HepG2 (cell line): ENCODE results near the gene SCAF4. TPM values are rescaled to one million over a fixed set of nuclear protein-coding genes. Genes with fewer than 3 reads are reported as not detected.

Source experiments
- ATAC-seq: fragments of 200-7000 bp; cut with Tn5 transposase; 3 replicates; pipeline ENCODE4 v1.9.1; 2020; ENCODE audit warnings: mild to moderate bottlenecking, moderate library complexity
- BruUV-seq: library from RNA; stranded (reverse); fragments of 400-500 nt; replicated peaks from 2 replicates; lab custom pipeline; 2021; lab: Mats Ljungman, UMichigan
- CTCF ChIA-PET: fragments of 300-600 bp; formaldehyde crosslinking; extraction: SDS; loops from one replicate; lab custom pipeline; 2021; ENCODE audit warnings: low total read pairs, inconsistent platforms, low intra/inter-chr PET ratio; lab: Yijun Ruan, JAX
- POLR2A ChIA-PET: fragments of 350-600 bp; sonication (Branson Sonifier 250); formaldehyde crosslinking; loops from one replicate; lab custom pipeline; 2020; ENCODE audit warnings: antibody characterized with exemption, inconsistent platforms; lab: Yijun Ruan, JAX
- DNase-seq: peaks from one replicate; pipeline ENCODE4 v3.0.0-alpha.2; 2015; ENCODE audit warnings: low spot score
- FAIRE-seq: peaks from 3 replicates; lab custom pipeline; 2011; peaks lifted over from hg19 to GRCh38; lab: Jason Lieb, UNC
- H2AFZ ChIP-seq: one replicate; pipeline ENCODE4 v1.6.1; 2011; ENCODE audit warnings: low read length, inconsistent platforms
- H3K27ac ChIP-seq: fragments of 300-600 bp; 3 replicates; pipeline ENCODE4 v1.8.0; 2011; ENCODE audit warnings: mixed run types, mild to moderate bottlenecking, mixed read lengths, low read length, inconsistent platforms; ENCODE audit not compliant: insufficient read depth; ENCODE audit errors: extremely low read length
- H3K27me3 ChIP-seq, 2 experiments: fragments of 200-600 bp in 1 of 2; 2 replicates in 1 of 2; 3 replicates in 1 of 2; pipeline versions ENCODE4 v1.6.0 to v1.8.0; 2011; ENCODE audit warnings: low read length in 2 of 2, mild to moderate bottlenecking in 2 of 2, moderate library complexity in 2 of 2, inconsistent platforms in 1 of 2; ENCODE audit not compliant: insufficient read depth in 2 of 2, control insufficient read depth in 1 of 2
- H3K36me3 ChIP-seq, 2 experiments: fragments of 200-600 bp in 1 of 2; replicated peaks in 1 of 2; 2 replicates in 1 of 2; 3 replicates in 1 of 2; pipeline versions ENCODE4 v1.5.1 to v1.8.0; 2011; ENCODE audit warnings: low read length in 2 of 2, inconsistent platforms in 1 of 2; ENCODE audit not compliant: insufficient read depth in 2 of 2, control insufficient read depth in 1 of 2
- H3K4me1 ChIP-seq: 2 replicates; pipeline ENCODE4 v1.5.1; 2012; ENCODE audit warnings: low read length, inconsistent platforms; ENCODE audit not compliant: insufficient read depth
- H3K4me2 ChIP-seq: 2 replicates; pipeline ENCODE4 v1.6.0; 2011; ENCODE audit warnings: low read depth, low read length, inconsistent platforms
- H3K4me3 ChIP-seq, 3 experiments: fragments of 200-600 bp in 1 of 3; sonication (generic), shearing (Covaris generic) in 1 of 3; replicated peaks in 1 of 3; 2 replicates each; pipeline ENCODE4 v1.5.1; 2011 to 2016; ENCODE audit warnings: low read length in 3 of 3, inconsistent platforms in 2 of 3, low read depth in 2 of 3, mild to moderate bottlenecking in 2 of 3, control low read depth in 1 of 3, mixed read lengths in 1 of 3; ENCODE audit not compliant: insufficient read depth in 1 of 3
- H3K79me2 ChIP-seq: one replicate; pipeline ENCODE4 v1.6.1; 2011; ENCODE audit warnings: low read length, inconsistent platforms; ENCODE audit not compliant: insufficient read depth
- H3K9ac ChIP-seq: 2 replicates; pipeline ENCODE4 v1.6.0; 2011; ENCODE audit warnings: mild to moderate bottlenecking, low read depth, low read length, inconsistent platforms; ENCODE audit not compliant: insufficient read depth
- H3K9me3 ChIP-seq: 2 replicates; pipeline ENCODE4 v1.5.1; 2012; ENCODE audit warnings: mild to moderate bottlenecking, low read length
- H4K20me1 ChIP-seq: 2 replicates; pipeline ENCODE4 v1.6.0; 2011; ENCODE audit warnings: inconsistent platforms, mild to moderate bottlenecking, low read length, moderate library complexity; ENCODE audit not compliant: insufficient read depth
- CC2D1A ChIP-seq: sonication (generic); formaldehyde crosslinking; IDR thresholded peaks from 2 replicates; pipeline ENCODE4 v1.8.1; 2023; ENCODE audit warnings: mild to moderate bottlenecking, missing genetic modification reagents
- MXD4 ChIP-seq: IDR thresholded peaks from 2 replicates; pipeline ENCODE4 v1.6.1; 2016; ENCODE audit warnings: mild to moderate bottlenecking, missing biosample characterization, missing genetic modification reagents
- XBP1 ChIP-seq: sonication (generic); formaldehyde crosslinking; IDR thresholded peaks from 2 replicates; pipeline ENCODE4 v1.5.0; 2020; ENCODE audit warnings: missing genetic modification reagents
- ZNF121 ChIP-seq: sonication (generic); formaldehyde crosslinking; IDR thresholded peaks from 2 replicates; pipeline ENCODE4 v1.5.0; 2020; ENCODE audit warnings: mild to moderate bottlenecking, missing genetic modification reagents
- ZNF446 ChIP-seq: sonication (generic); formaldehyde crosslinking; IDR thresholded peaks from 2 replicates; pipeline ENCODE4 v1.5.0; 2020; ENCODE audit warnings: mild to moderate bottlenecking, missing genetic modification reagents
- ZNF678 ChIP-seq: sonication (generic); formaldehyde crosslinking; IDR thresholded peaks from 2 replicates; pipeline ENCODE4 v1.4.0; 2020; ENCODE audit warnings: mild to moderate bottlenecking, missing genetic modification reagents
- WGBS: methylation state at CpG from one replicate; pipeline ENCODE4 v1.1.6; 2017; ENCODE audit warnings: low lambda C conversion rate; 5-methylcytosine and 5-hydroxymethylcytosine counted together
- in situ Hi-C: cut with HindIII; loops from 2 replicates; pipeline ENCODE4 v1.10.0; 2017; ENCODE audit warnings: low pct_unique_long_range_greater_than_20kb; ENCODE audit not compliant: extremely low pct_ligation_motif_present
- intact Hi-C: fragments of 100-400 bp; cut with micrococcal nuclease; formaldehyde crosslinking; loops from one replicate; pipeline ENCODE4 v1.10.0; 2022; ENCODE audit not compliant: unreplicated experiment
- polyA plus RNA-seq, 8 experiments: library from polyadenylated mRNA; depleted of rRNA in 3 of 8; stranded (reverse) in 7 of 8; unstranded in 1 of 8; fragments of >200 nt; fragmentation: Illumina TruSeq in 4 of 8; extraction: Trizol in 4 of 8; gene quantifications; 2 replicates each; pipeline versions ENCODE4 v1.2.1 to v1.2.3, GENCODE V29; 2011 to 2016; ENCODE audit warnings: low read depth in 4 of 8, missing spikeins in 1 of 8, mixed read lengths in 1 of 8; ENCODE audit not compliant: insufficient read depth in 1 of 8
- total RNA-seq, 5 experiments: library from RNA; depleted of rRNA; stranded (reverse); fragments of >200 nt; fragmentation: Illumina TruSeq; extraction: Trizol; gene quantifications; 2 replicates each; pipeline ENCODE4 v1.2.3, GENCODE V29; 2016; ENCODE audit warnings: low read depth in 1 of 5
- TF ChIP-seq, protein P1 (sequence below): sonication (generic); formaldehyde crosslinking; IDR thresholded peaks from 2 replicates; pipeline ENCODE4 v1.5.0; 2020; ENCODE audit warnings: mild to moderate bottlenecking, missing genetic modification reagents
- TF ChIP-seq, protein P2 (sequence below): fragments of 450-650 bp; IDR thresholded peaks from 2 replicates; pipeline ENCODE4 v1.6.1; 2017
- TF ChIP-seq, protein P3 (sequence below): IDR thresholded peaks from 2 replicates; pipeline ENCODE4 v1.6.1; 2016
- TF ChIP-seq, protein P4 (sequence below): sonication (generic); formaldehyde crosslinking; IDR thresholded peaks from 2 replicates; pipeline ENCODE4 v1.4.0; 2020; ENCODE audit warnings: missing genetic modification reagents

Gene SCAF4
- total and polyA plus RNA-seq, 2 of the 13 experiments (the other 11 are each of a cell fraction or from before 2014, with no cell fraction given) = 9.1 to 11.5 TPM

DNA sequence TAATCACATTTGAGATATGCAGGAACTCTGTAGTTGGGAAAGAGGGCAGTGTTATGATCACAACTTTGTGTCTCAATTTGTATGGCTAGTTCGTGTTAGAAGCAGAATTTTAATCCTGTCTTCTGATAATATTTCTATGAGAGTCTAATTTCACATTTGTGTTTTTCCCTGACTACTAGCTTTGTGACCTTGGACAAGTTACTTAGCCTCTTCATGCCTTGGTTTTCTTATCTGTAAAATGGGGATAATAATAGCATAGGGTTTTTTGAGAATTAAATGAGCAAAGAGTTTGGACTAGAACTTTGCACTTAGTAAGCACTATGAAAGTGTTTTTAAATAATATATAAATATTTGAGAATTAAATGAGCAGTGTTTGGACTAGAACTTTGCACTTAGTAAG lies 24.9 kb upstream of the SCAF4 start:
- Histone ChIP-seq H3K4me1 (no peaks in the 10 kb centered on the region), H3K4me3 (no peak overlapping the region), H3K27me3 (no peaks in the 10 kb centered on the region; a peak in 1 of 5 replicates), H4K20me1 (no peaks in the 10 kb centered on the region), H3K79me2 (no peaks in the 10 kb centered on the region), H2AFZ (no peak overlapping the region), H3K9me3 (no peaks in the 10 kb centered on the region), H3K9ac (no peak overlapping the region), H3K36me3 (no peaks in the 10 kb centered on the region), H3K4me2 (no peak overlapping the region), H3K27ac (no peak overlapping the region)
- in situ Hi-C loops (no loop called here), intact Hi-C loops (no loop called here)
- ChIA-PET CTCF (no interaction called here), POLR2A (no interaction called here)
- BruUV-seq = no TSS peak
- TF ChIP-seq, protein P1, sequence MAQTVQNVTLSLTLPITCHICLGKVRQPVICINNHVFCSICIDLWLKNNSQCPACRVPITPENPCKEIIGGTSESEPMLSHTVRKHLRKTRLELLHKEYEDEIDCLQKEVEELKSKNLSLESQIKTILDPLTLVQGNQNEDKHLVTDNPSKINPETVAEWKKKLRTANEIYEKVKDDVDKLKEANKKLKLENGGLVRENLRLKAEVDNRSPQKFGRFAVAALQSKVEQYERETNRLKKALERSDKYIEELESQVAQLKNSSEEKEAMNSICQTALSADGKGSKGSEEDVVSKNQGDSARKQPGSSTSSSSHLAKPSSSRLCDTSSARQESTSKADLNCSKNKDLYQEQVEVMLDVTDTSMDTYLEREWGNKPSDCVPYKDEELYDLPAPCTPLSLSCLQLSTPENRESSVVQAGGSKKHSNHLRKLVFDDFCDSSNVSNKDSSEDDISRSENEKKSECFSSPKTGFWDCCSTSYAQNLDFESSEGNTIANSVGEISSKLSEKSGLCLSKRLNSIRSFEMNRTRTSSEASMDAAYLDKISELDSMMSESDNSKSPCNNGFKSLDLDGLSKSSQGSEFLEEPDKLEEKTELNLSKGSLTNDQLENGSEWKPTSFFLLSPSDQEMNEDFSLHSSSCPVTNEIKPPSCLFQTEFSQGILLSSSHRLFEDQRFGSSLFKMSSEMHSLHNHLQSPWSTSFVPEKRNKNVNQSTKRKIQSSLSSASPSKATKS = no peak
- TF ChIP-seq ZNF446 (CRISPR knock-in tag) = no peak
- TF ChIP-seq CC2D1A (CRISPR knock-in tag) = no peak
- TF ChIP-seq ZNF121 (CRISPR knock-in tag) = no peak
- no peak for TF ChIP-seq ZNF678 (CRISPR knock-in tag)
- no peak for ATAC-seq
- no peak for DNase-seq
- WGBS = 16% methylated on average over 1 of the region's 1 CpG
- FAIRE-seq = no peak

DNA sequence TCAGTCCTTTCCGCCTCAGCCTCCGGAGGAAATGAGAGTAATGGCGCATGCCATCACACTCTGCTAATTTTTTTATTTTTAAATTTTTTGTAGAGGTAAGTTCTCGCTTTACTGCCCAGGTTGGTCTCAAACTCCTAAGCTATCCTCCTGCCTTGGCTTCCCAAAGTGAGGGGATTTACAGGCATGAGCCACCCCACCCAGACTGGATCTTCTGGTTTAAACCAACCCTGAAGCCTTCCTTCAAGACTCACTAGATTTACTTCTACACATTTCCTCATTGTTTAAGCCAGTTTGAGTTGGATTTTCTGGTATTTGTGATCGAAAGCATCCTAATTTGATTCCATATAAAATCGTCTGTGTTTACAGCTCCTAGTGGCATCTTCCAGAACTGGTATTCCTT lies 23.1 kb upstream of the SCAF4 start:
- Histone ChIP-seq H3K36me3 (no peaks in the 10 kb centered on the region), H4K20me1 (no peaks in the 10 kb centered on the region), H3K4me1 (no peaks in the 10 kb centered on the region), H2AFZ (no peak overlapping the region), H3K9ac (no peak overlapping the region), H3K4me3 (no peak overlapping the region), H3K79me2 (no peaks in the 10 kb centered on the region), H3K9me3 (no peaks in the 10 kb centered on the region), H3K27me3 (no peaks in the 10 kb centered on the region; a peak in 2 of 5 replicates), H3K4me2 (no peak overlapping the region), H3K27ac (no peak overlapping the region)
- no peak for FAIRE-seq
- ChIA-PET POLR2A (no interaction called here), CTCF (no interaction called here)
- BruUV-seq = no TSS peak
- intact Hi-C loops (no loop called here), in situ Hi-C loops (no loop called here)
- WGBS = 55% methylated on average over 6 of the region's 6 CpGs
- no peak for DNase-seq
- ATAC-seq = no peak
- TF ChIP-seq, protein P2, sequence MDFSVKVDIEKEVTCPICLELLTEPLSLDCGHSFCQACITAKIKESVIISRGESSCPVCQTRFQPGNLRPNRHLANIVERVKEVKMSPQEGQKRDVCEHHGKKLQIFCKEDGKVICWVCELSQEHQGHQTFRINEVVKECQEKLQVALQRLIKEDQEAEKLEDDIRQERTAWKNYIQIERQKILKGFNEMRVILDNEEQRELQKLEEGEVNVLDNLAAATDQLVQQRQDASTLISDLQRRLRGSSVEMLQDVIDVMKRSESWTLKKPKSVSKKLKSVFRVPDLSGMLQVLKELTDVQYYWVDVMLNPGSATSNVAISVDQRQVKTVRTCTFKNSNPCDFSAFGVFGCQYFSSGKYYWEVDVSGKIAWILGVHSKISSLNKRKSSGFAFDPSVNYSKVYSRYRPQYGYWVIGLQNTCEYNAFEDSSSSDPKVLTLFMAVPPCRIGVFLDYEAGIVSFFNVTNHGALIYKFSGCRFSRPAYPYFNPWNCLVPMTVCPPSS = no peak
- TF ChIP-seq MXD4 (CRISPR knock-in tag) (no peak), XBP1 (CRISPR knock-in tag) (no peak)
- TF ChIP-seq, protein P3, sequence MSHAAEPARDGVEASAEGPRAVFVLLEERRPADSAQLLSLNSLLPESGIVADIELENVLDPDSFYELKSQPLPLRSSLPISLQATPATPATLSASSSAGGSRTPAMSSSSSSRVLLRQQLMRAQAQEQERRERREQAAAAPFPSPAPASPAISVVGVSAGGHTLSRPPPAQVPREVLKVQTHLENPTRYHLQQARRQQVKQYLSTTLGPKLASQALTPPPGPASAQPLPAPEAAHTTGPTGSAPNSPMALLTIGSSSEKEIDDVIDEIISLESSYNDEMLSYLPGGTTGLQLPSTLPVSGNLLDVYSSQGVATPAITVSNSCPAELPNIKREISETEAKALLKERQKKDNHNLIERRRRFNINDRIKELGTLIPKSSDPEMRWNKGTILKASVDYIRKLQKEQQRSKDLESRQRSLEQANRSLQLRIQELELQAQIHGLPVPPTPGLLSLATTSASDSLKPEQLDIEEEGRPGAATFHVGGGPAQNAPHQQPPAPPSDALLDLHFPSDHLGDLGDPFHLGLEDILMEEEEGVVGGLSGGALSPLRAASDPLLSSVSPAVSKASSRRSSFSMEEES (CRISPR knock-in tag) = no peak
- TF ChIP-seq, protein P4, sequence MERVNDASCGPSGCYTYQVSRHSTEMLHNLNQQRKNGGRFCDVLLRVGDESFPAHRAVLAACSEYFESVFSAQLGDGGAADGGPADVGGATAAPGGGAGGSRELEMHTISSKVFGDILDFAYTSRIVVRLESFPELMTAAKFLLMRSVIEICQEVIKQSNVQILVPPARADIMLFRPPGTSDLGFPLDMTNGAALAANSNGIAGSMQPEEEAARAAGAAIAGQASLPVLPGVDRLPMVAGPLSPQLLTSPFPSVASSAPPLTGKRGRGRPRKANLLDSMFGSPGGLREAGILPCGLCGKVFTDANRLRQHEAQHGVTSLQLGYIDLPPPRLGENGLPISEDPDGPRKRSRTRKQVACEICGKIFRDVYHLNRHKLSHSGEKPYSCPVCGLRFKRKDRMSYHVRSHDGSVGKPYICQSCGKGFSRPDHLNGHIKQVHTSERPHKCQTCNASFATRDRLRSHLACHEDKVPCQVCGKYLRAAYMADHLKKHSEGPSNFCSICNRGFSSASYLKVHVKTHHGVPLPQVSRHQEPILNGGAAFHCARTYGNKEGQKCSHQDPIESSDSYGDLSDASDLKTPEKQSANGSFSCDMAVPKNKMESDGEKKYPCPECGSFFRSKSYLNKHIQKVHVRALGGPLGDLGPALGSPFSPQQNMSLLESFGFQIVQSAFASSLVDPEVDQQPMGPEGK = no peak
